DMS79 (cell line): ENCODE data around the gene PRSS22.
A peak's percentile ranks its signal among the peaks of the same experiment; 100 is the strongest.

Source experiments
- DNase-seq: peaks from one replicate; lab custom pipeline; 2025; lab: John Stamatoyannopoulos, UW

PRSS22 gene

GRCh38 chr16:2852731-2853507 lies 5.1 kb downstream of the PRSS22 start:
- no peak for DNase-seq

- DNase-seq, result no peak
These were observed 5.8 kb downstream of the PRSS22 start for GRCh38 chr16:2852003-2852730.

- DNase-seq, result no peak
These were observed 8.8 kb downstream of the PRSS22 start for GRCh38 chr16:2848933-2849725.

GRCh38 chr16:2846511-2847310 lies 11.3 kb downstream of the PRSS22 start:
- no peak for DNase-seq

GRCh38 chr16:2845116-2845515 lies 12.9 kb downstream of the PRSS22 start:
- no peak for DNase-seq

GRCh38 chr16:2843526-2843925 lies 14.4 kb downstream of the PRSS22 start:
- DNase-seq, result no peak

- DNase-seq, result no peak
These were observed 15.5 kb downstream of the PRSS22 start for GRCh38 chr16:2842340-2843000.

GRCh38 chr16:2841606-2842339 lies 16.2 kb downstream of the PRSS22 start:
- no peak for DNase-seq

- no peak for DNase-seq
These were observed 17.1 kb downstream of the PRSS22 start for GRCh38 chr16:2840914-2841313.

- DNase-seq, result no peak
These were observed 18.1 kb downstream of the PRSS22 start for GRCh38 chr16:2839650-2840450.

GRCh38 chr16:2838928-2839327 lies 19.0 kb downstream of the PRSS22 start:
- DNase-seq, result peak; percentile 23

- no peak for DNase-seq
These were observed 21.1 kb downstream of the PRSS22 start for GRCh38 chr16:2836646-2837508.

GRCh38 chr16:2835638-2836493 lies 22.1 kb downstream of the PRSS22 start:
- DNase-seq, result no peak

- DNase-seq, result no peak
These were observed 23.0 kb downstream of the PRSS22 start for GRCh38 chr16:2834968-2835367.

- DNase-seq, result no peak
These were observed 24.2 kb downstream of the PRSS22 start for GRCh38 chr16:2833776-2834175.

- DNase-seq, result no peak
These were observed 26.8 kb downstream of the PRSS22 start for GRCh38 chr16:2831203-2831602.

GRCh38 chr16:2830355-2830695 lies 27.6 kb downstream of the PRSS22 start:
- no peak for DNase-seq
